ENCODE data around the gene PFKFB4.

PFKFB4 gene

GRCh38 chr3:48556796-48557626 lies at the start of gene PFKFB4:
PFKFB4 (minus strand) TSS chr3:48556803; CDS start chr3:48556777, 26 bp downstream.
- peak; percentile 98 for DNase-seq (ENCODE audit: low read depth)

GRCh38 chr3:48601622-48601994 lies 45.0 kb upstream of the PFKFB4 start:
- DNase-seq (ENCODE audit: low read depth) = no peak

DNA sequence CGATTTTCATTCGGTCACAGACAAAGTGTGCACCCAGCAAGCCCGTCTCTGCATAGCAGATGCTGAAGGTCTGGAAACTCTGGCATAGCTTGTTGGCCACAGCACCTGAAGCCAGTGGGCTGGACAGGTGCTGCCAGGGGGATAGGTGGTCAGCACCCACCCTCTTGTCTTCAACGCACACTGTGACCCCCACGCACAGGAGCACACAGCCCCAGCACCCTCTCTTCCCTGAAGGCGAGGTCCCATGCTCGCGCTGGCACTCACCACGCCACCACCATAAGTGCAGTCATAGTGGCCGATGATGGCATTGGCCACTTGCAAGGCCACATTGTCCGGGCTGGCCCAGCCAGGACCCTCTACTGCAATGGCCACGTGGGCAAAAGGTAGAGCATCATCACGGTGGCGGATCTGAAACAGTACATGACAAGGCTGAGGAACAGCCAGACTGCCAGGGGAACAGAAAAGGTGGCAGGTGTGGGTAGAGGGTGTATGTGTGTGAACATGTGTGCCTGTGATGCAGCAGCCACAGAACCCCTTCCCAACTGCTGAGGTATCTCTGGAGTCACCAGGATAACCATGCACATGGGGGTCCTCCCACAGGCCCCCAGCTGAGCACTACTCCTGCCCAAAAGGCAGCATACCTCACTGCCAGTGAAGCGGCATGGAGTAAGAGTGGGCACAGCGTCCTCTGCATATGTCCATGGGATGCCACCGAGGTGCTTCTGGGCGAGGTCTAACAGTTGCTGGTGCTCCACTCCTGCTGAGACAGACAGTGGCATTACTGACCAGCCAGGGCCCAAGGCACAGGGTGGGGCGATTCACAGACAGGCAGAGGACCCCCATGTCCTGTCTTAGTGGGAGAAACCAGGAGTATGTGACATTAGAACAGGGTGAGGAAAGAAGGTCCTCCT lies 44.4 kb upstream of the PFKFB4 start:
- DNase-seq (ENCODE audit: low read depth) = no peak

DNA sequence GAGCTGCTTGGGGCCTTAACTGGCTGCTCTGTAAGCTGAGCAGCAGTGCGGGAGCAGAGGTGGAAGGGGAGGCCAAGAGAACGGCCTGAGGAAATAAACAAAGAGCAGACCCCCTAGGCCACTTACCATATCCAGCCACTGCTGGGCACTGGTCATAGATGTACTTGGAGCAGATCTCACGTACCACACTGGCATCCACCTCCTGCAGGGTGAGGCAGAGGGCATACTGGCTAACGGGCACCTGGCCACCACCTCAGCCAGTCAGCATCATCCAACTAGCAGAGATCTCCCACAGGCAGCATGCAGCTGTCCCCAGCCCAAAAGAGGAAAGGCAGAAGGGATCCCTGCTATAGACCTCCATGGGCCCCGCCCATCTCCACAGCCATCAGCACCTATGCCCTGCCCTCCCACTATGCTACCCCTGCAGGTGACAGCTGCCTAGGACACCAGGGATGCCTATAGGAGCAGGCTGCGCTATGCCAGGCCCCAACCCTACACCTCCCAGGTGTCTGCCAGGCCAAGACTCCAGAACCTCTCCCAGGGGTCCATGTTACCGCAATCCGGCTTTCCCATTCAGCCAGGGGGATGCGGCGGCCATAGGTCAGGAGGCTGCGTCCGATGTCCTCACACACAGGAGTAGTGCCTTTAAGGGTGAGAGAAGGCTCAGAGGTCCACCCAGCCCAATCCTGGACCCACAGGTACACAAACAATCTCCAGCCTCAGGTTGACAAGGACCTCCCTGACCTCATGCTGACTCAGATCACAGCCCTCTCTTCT lies 43.1 kb upstream of the PFKFB4 start:
- no peak for DNase-seq (ENCODE audit: low read depth)

DNA sequence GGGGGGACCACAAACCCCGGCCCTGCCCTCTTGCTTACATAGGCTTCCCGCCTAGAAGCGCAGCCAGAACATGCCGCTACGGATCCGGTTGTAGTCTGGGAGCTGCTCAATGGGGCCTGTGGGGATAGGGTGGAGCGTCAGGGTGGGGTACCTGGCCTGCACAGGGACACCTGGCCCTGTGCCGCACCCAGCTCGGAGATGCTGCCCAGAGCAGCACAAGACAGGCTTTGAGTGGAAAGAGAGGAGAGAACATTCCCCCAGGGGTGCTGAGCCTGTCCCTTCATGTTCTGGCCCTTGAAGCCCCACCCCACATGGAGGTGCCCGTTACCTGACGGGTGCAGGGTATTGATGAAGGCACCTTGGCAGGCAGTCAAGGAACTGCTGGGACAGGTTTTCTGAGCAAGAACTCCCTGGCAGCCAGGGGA lies 42.5 kb upstream of the PFKFB4 start:
- DNase-seq (ENCODE audit: low read depth) = no peak

- DNase-seq (ENCODE audit: low read depth) = peak; percentile 75
These were observed 41.9 kb upstream of the PFKFB4 start for GRCh38 chr3:48598323-48599076.

DNA sequence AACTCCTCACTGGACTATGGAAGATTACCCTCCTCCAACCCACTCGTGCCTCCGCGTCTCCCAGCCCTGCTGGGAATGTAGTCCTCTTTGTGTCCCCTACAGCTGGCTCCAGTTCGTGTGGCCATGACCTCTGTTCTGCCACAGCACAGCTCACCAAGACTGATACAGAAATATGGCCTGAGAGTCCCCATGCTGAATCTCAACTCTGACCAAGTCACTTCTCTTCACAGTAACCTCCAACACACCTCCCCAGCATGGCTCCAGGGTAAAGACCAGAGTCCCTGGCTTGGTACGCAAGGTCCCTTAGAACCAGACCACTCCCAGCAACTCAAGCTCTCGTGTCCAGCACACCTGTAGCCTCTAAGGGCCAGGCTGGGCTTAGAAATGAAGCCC lies 40.8 kb upstream of the PFKFB4 start:
- DNase-seq (ENCODE audit: low read depth) = no peak

GRCh38 chr3:48596676-48597407 lies 40.2 kb upstream of the PFKFB4 start:
- no peak for DNase-seq (ENCODE audit: low read depth)

- no peak for DNase-seq (ENCODE audit: low read depth)
These were observed 39.6 kb upstream of the PFKFB4 start for GRCh38 chr3:48596157-48596556.

DNA sequence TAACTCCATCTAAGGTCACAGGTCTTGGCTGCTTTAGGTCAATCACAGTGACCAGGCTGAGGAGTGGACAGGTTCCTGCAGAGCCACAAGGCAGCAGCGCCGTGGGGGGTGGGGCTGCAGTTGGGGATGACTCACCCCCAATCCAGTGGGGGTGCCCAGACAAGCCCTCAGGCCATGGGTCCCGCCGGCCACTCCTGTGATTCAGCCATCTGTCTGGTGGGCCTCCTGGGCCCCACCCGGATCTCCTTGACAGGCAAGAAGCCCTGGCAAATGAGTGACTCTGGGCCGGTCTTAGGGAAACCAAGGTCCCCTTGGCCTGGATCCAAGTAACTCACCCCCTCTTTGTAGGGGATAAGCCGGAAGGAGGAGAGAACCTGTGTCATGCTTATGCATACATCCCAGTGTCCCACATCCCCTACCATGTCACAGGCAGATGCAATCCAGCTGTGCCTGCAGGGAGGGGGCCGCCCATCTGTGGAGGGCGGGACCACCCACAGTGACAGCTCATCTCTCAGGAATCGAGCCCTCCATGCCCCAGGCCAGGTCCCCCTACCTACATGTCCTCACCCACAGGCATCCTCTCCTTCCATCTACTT lies 39.0 kb upstream of the PFKFB4 start:
- DNase-seq (ENCODE audit: low read depth) = peak; percentile 94

- no peak for DNase-seq (ENCODE audit: low read depth)
These were observed 38.5 kb upstream of the PFKFB4 start, which contains the start of gene COL7A1 for GRCh38 chr3:48595075-48595525. COL7A1 (minus strand) TSS chr3:48595329; CDS start chr3:48595159, 170 bp downstream.

DNA sequence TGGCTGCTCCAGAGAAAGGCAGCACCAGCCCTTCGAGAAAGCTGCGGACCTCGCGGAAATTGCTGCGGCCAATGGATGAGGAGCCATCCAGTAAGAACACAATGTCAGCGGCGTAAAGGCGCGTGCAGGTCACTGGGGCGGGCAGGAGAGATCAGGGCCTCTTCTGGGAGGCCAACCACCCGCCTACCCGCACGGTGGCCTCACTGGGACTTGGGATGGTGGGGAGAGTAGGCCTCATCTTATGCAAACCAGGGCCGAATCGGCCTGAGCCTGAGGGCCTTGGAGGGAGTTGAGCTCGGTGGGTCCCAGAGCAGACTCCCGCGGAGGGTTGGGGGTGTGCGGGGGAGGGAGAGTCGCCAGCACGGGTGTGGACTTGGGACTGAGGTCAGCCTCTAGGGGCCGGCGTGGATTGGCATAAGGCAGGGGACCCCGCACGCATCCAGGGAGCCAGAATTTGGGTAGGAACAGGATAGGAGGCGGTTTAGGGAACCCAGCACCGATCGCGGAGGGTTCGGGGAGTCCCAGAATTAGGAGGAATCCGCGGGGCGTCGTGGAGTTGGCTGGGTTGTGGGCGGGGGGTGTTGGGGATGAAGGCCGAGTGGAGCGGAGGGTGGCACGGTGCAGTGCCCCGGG lies 37.9 kb upstream of the PFKFB4 start:
- no peak for DNase-seq (ENCODE audit: low read depth)

DNA sequence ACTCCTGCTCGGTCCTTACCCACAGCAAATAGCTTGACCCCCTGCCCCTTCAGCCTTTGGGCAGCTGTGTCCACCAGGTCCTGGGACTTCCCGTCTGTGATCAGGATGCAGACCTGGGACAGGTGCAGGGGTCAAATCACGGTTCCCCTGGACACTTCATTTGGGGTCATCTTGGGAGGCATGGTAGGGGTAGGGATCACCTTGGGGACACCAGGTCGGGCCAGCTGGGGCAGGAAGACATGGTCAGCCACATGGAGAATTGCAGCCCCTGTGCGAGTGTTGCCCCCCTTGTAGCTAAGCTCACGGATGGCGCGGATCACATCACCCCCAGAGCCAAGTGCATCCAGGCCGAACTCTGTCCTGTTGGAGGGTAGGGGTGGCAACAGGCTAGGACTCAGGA lies 36.7 kb upstream of the PFKFB4 start:
- no peak for DNase-seq (ENCODE audit: low read depth)

- DNase-seq (ENCODE audit: low read depth) = no peak
These were observed 36.0 kb upstream of the PFKFB4 start for GRCh38 chr3:48592519-48593087.

DNA sequence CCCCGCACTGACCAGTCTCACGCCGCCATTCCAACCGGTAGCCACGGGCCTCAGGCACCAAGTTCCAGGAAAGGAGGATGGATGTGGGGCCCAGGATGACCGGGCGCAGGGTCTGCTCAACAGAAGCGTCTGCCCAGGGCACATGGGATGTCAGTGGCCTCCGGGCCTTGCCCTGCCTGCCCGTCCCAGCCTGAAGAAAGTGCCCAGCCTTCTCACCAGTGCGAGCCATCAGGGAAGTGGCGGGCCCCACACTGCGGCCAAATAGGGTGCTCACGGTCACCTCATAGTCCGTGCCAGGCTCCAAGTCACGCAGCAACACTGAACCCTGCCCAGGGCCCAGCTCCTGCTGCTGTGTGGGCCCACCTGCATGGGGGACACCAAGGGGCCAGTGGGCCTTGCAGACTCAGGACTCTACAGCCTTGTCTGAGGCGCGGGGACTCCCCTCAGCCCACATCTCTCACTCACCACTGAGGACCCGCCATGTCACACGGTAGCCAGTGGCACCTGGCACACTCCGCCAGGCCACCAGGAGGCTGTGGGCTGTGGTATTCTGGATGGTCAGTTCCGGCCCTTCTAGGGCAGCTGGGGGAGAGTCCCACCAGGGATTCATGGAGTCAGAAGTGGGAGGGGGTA lies 35.4 kb upstream of the PFKFB4 start:
- no peak for DNase-seq (ENCODE audit: low read depth)

GRCh38 chr3:48591436-48591835 lies 34.8 kb upstream of the PFKFB4 start:
- DNase-seq (ENCODE audit: low read depth) = no peak

- DNase-seq (ENCODE audit: low read depth) = no peak
These were observed 31.6 kb upstream of the PFKFB4 start for GRCh38 chr3:48588230-48588629.

DNA sequence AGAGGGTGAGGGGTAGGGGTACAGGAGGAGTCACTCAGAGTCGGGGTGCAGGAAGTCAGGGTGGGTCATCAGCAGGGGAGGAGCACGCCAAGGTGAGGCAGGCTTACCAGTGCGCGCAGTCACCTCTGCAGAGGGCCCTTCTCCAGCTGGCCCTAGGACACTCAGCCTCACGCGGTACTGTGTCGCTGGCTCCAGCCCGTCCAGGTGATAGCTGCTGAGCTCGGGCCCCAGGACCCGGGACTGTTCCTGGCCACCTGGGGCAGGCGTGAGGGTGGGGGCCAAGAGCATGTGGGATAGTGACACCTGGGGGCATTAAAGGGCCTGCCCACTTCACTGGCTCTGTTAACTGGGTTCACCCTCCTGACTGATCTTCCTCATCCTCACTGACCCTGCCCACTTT lies 31.1 kb upstream of the PFKFB4 start:
- DNase-seq (ENCODE audit: low read depth) = no peak

GRCh38 chr3:48585411-48585810 lies 28.8 kb upstream of the PFKFB4 start:
- DNase-seq (ENCODE audit: low read depth) = no peak

Measured in HS-5 (cell line).